Panc1 (cell line): ENCODE results near the gene IPO13. TPM values are rescaled to one million over a fixed set of nuclear protein-coding genes. Genes with fewer than 3 reads are reported as not detected.
A peak's percentile ranks its signal among the peaks of the same experiment; 100 is the strongest.

ENCODE experiments used
- ATAC-seq: fragments of 200-7000 bp; cut with Tn5 transposase; 2 replicates; pipeline ENCODE4 v1.9.1; 2020; ENCODE audit warnings: mild to moderate bottlenecking, moderate library complexity
- BruUV-seq: library from RNA; stranded (reverse); fragments of 400-500 nt; replicated peaks from 2 replicates; lab custom pipeline; 2021; lab: Mats Ljungman, UMichigan
- CTCF ChIA-PET: fragments of 300-600 bp; sonication (Branson Sonifier 250); formaldehyde crosslinking; loops from one replicate; lab custom pipeline; 2022; ENCODE audit warnings: antibody characterized with exemption; lab: Charles Lee
- POLR2A ChIA-PET: fragments of 300-600 bp; sonication (Branson Sonifier 250); formaldehyde crosslinking; loops from one replicate; lab custom pipeline; 2022; ENCODE audit warnings: antibody characterized with exemption; lab: Charles Lee
- DNase-seq: peaks from one replicate; pipeline ENCODE4 v3.0.0-alpha.2; 2010; ENCODE audit warnings: low read depth, low spot score
- H3K27ac ChIP-seq: 2 replicates; pipeline ENCODE4 v1.5.1; 2011; ENCODE audit warnings: mild to moderate bottlenecking, low read length, inconsistent platforms
- H3K27me3 ChIP-seq: fragments of 200-500 bp; sonication (Bioruptor generic); 2 replicates; pipeline ENCODE4 v1.6.0; 2014; ENCODE audit warnings: low read length, inconsistent platforms; ENCODE audit not compliant: control insufficient read depth, insufficient read depth
- H3K36me3 ChIP-seq: fragments of 200-500 bp; sonication (Bioruptor generic); 2 replicates; pipeline ENCODE4 v1.5.1; 2014; ENCODE audit warnings: inconsistent platforms, mild to moderate bottlenecking, low read length, moderate library complexity; ENCODE audit not compliant: control insufficient read depth, insufficient read depth
- H3K4me1 ChIP-seq: 2 replicates; pipeline ENCODE4 v1.5.1; 2011; ENCODE audit warnings: inconsistent platforms, mild to moderate bottlenecking, low read length, moderate library complexity; ENCODE audit not compliant: control insufficient read depth, insufficient read depth
- H3K4me3 ChIP-seq, 2 experiments: 2 replicates each; pipeline ENCODE4 v1.5.1; 2011 to 2012; ENCODE audit warnings: low read depth in 2 of 2, low read length in 2 of 2, mild to moderate bottlenecking in 2 of 2, inconsistent platforms in 1 of 2, moderate library complexity in 1 of 2
- H3K9me3 ChIP-seq: fragments of 200-500 bp; sonication (Bioruptor generic); 2 replicates; pipeline ENCODE4 v1.5.1; 2014; ENCODE audit warnings: low read depth, mild to moderate bottlenecking, inconsistent platforms, low read length, moderate library complexity; ENCODE audit not compliant: control insufficient read depth, insufficient read depth
- POLR2AphosphoS5 ChIP-seq: IDR thresholded peaks from 2 replicates; pipeline ENCODE4 v1.6.1; 2012; ENCODE audit warnings: mild to moderate bottlenecking, low read depth, low read length, moderate library complexity
- SIN3A ChIP-seq: IDR thresholded peaks from 2 replicates; pipeline ENCODE4 v1.6.1; 2012; ENCODE audit warnings: low read depth, mild to moderate bottlenecking, low read length, moderate library complexity, borderline replicate concordance; ENCODE audit not compliant: insufficient read depth
- TCF7L2 ChIP-seq: IDR thresholded peaks from 2 replicates; pipeline ENCODE4 v1.6.1; 2011; ENCODE audit warnings: mild to moderate bottlenecking, low read depth, low read length, inconsistent platforms
- in situ Hi-C: cut with HindIII; loops from 2 replicates; pipeline ENCODE4 v1.10.0; 2016; ENCODE audit warnings: low sequenced_read_pairs, low pct_unique_long_range_greater_than_20kb
- intact Hi-C: fragments of 100-400 bp; cut with micrococcal nuclease; formaldehyde crosslinking; loops from one replicate; pipeline ENCODE4 v1.10.0; 2022; ENCODE audit not compliant: unreplicated experiment
- total RNA-seq: library from RNA; stranded (reverse); gene quantifications from one replicate; pipeline ENCODE4 v1.2.1, GENCODE V29; 2021; ENCODE audit not compliant: unreplicated experiment
- TF ChIP-seq, protein P1 (sequence below), 2 experiments: IDR thresholded peaks; 2 replicates each; pipeline ENCODE4 v1.6.1; 2011 to 2012; ENCODE audit warnings: low read depth in 2 of 2, control low read depth in 1 of 2, low read length in 1 of 2, mild to moderate bottlenecking in 1 of 2, moderate library complexity in 1 of 2; ENCODE audit not compliant: insufficient read depth in 1 of 2
- TF ChIP-seq, protein P2 (sequence below): fragments of 450-650 bp; IDR thresholded peaks from 2 replicates; pipeline ENCODE4 v1.5.1; 2017; ENCODE audit warnings: mild to moderate bottlenecking

The IPO13 gene
- total RNA-seq, 1 experiment from 2014 or later, result 40.0 TPM

DNA sequence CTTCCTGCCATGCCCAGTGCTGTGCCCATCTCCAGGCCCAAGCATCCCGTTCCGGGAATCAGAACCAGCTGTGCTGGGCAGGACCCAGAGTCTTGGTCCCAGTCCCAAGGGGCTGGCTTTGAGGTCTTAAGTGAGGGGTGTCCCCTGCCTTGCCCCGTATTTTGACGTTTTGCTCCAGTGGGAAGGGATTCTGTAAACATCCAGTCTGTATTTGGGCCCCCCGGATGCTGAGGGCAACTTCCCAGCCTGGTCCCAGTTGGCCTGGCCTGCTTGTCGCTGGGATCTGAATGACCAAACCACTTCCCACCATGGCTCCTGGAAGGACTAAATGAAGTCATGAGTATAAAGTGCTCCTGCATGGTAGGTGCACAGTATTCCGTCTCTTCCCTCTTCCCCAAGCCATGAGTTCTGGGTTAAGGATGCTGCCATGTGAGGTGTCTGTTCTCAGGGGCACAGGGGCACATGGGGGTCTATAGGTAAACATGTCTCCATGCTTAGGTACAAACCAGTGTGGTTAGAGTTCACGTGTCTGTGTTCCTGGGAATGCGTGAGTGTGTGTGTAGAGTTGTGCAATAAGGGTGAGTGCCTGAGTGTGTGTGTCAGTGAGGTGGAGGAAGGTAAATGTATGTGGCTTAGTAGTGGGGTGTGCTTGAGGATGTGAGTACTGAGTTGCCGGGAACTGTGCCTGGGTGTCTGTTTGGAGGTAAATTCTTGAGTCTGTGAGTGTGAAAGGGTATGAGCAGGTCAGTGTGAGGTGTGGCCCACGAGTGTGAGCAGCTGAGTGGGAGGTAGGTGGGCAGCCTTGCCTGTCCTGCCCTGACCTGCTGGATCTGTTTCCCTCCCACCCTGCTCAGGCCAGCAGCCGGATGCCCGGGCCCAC is 33.7 kb downstream of the IPO13 start:
- TF ChIP-seq, protein P1, sequence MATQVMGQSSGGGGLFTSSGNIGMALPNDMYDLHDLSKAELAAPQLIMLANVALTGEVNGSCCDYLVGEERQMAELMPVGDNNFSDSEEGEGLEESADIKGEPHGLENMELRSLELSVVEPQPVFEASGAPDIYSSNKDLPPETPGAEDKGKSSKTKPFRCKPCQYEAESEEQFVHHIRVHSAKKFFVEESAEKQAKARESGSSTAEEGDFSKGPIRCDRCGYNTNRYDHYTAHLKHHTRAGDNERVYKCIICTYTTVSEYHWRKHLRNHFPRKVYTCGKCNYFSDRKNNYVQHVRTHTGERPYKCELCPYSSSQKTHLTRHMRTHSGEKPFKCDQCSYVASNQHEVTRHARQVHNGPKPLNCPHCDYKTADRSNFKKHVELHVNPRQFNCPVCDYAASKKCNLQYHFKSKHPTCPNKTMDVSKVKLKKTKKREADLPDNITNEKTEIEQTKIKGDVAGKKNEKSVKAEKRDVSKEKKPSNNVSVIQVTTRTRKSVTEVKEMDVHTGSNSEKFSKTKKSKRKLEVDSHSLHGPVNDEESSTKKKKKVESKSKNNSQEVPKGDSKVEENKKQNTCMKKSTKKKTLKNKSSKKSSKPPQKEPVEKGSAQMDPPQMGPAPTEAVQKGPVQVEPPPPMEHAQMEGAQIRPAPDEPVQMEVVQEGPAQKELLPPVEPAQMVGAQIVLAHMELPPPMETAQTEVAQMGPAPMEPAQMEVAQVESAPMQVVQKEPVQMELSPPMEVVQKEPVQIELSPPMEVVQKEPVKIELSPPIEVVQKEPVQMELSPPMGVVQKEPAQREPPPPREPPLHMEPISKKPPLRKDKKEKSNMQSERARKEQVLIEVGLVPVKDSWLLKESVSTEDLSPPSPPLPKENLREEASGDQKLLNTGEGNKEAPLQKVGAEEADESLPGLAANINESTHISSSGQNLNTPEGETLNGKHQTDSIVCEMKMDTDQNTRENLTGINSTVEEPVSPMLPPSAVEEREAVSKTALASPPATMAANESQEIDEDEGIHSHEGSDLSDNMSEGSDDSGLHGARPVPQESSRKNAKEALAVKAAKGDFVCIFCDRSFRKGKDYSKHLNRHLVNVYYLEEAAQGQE (IDR thresholded peaks at IDR 0.05; ENCODE audit: insufficient read depth in 1 of 2, low read depth in 2 of 2, low read length in 1 of 2), result no peak
- TF ChIP-seq SIN3A, result no peak
- TF ChIP-seq POLR2AphosphoS5, result no peak
- TF ChIP-seq, protein P2, sequence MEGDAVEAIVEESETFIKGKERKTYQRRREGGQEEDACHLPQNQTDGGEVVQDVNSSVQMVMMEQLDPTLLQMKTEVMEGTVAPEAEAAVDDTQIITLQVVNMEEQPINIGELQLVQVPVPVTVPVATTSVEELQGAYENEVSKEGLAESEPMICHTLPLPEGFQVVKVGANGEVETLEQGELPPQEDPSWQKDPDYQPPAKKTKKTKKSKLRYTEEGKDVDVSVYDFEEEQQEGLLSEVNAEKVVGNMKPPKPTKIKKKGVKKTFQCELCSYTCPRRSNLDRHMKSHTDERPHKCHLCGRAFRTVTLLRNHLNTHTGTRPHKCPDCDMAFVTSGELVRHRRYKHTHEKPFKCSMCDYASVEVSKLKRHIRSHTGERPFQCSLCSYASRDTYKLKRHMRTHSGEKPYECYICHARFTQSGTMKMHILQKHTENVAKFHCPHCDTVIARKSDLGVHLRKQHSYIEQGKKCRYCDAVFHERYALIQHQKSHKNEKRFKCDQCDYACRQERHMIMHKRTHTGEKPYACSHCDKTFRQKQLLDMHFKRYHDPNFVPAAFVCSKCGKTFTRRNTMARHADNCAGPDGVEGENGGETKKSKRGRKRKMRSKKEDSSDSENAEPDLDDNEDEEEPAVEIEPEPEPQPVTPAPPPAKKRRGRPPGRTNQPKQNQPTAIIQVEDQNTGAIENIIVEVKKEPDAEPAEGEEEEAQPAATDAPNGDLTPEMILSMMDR, result no peak
- TF ChIP-seq TCF7L2, result no peak
- CTCF ChIA-PET, result no interaction called here
- peak overlapping the region; percentile 89 for H3K27ac ChIP-seq
- H3K4me1 ChIP-seq, result peaks cover 35% of the 10 kb centered on the region
- POLR2A ChIA-PET, result no interaction called here
- no peaks in the 10 kb centered on the region for H3K27me3 ChIP-seq
- peaks cover 5% of the 10 kb centered on the region; the same call in 1 of the 2 replicates for H3K36me3 ChIP-seq
- H3K9me3 ChIP-seq, result no peaks in the 10 kb centered on the region
- intact Hi-C loops (no loop called here), in situ Hi-C loops (no loop called here)
- DNase-seq (no peak), ATAC-seq (no peak)
- no TSS peak for BruUV-seq
- H3K4me3 ChIP-seq, result peak overlapping the region; percentile 63 to 75

DNA sequence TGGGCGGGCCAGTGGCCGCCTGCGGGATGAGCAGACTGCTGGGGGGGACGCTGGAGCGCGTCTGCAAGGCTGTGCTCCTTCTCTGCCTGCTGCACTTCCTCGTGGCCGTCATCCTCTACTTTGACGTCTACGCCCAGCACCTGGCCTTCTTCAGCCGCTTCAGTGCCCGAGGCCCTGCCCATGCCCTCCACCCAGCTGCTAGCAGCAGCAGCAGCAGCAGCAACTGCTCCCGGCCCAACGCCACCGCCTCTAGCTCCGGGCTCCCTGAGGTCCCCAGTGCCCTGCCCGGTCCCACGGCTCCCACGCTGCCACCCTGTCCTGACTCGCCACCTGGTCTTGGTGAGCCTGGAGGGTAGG is 34.4 kb downstream of the IPO13 start:
- ChIA-PET CTCF (no interaction called here), POLR2A (no interaction called here)
- Histone ChIP-seq H3K9me3 (no peaks in the 10 kb centered on the region), H3K27me3 (no peaks in the 10 kb centered on the region), H3K4me3 (no peak overlapping the region), H3K36me3 (peaks cover 6% of the 10 kb centered on the region; the same call in 1 of the 2 replicates), H3K27ac (no peak overlapping the region), H3K4me1 (peaks cover 30% of the 10 kb centered on the region)
- intact Hi-C loops, result no loop called here
- in situ Hi-C loops, result no loop called here
- TF ChIP-seq POLR2AphosphoS5, result no peak
- TF ChIP-seq TCF7L2, result no peak
- TF ChIP-seq, protein P1 (IDR thresholded peaks at IDR 0.05; ENCODE audit: insufficient read depth in 1 of 2, low read depth in 2 of 2, low read length in 1 of 2), result no peak
- no peak for TF ChIP-seq SIN3A
- TF ChIP-seq, protein P2, result no peak
- no TSS peak for BruUV-seq
- DNase-seq, result no peak
- no peak for ATAC-seq
